ENCODE data around the gene NR6A1. TPM values are rescaled to one million over a fixed set of nuclear protein-coding genes. Genes with fewer than 3 reads are reported as not detected.

The NR6A1 gene
- total RNA-seq, 1 experiment from 2014 or later, result 97.7 TPM

DNA sequence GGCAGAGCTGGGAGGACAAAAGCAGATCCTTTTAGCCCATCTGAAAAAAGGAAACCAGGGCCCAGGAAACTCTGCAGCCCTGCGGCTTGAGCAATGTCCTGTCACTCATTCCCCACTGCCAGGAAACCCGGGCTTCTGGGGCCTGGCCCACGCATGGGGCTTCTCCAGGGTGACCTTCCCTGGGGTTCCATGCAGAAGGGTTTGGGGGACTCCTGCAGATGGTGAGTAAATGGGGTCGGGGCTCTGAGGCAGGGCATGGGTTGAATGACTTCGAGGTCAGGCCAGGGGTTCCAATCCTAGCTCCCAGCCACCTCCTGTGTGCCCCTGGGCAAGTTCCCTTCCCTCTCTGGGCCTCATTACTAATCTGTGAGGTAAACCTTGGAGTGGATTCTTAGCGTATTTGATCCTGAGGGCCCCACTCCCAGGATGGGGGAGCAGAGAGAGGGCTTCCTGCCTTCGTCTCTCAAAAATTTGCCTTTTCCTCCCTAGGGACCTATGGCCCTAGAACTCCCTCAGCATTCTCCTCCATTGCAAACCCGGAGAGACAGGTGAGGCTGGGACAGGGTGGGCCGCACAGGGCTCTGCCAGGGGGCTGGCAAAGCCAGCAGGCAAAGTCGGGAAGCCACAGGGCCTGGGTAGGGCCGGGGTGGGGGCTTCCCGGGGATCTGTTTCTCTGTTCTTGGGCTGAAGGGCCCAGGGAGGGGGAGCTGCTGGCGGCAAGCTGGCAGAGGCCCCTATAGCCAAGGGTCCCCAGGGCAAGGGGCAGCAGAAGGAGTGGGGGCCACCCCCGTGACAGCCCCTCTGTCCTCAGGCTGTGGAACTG lies 295.0 kb downstream of the NR6A1 start:
- Histone ChIP-seq H3K27me3 (ENCODE audit: control insufficient read depth, insufficient read depth, low read length) (peaks cover 35% of the 10 kb centered on the region), H3K4me3 (ENCODE audit: insufficient read depth, low read depth, low read length) (no peak overlapping the region), H3K36me3 (replicated peaks; ENCODE audit: control insufficient read depth, insufficient read depth, low read length) (no peaks in the 10 kb centered on the region)
- no peak for DNase-seq

DNA sequence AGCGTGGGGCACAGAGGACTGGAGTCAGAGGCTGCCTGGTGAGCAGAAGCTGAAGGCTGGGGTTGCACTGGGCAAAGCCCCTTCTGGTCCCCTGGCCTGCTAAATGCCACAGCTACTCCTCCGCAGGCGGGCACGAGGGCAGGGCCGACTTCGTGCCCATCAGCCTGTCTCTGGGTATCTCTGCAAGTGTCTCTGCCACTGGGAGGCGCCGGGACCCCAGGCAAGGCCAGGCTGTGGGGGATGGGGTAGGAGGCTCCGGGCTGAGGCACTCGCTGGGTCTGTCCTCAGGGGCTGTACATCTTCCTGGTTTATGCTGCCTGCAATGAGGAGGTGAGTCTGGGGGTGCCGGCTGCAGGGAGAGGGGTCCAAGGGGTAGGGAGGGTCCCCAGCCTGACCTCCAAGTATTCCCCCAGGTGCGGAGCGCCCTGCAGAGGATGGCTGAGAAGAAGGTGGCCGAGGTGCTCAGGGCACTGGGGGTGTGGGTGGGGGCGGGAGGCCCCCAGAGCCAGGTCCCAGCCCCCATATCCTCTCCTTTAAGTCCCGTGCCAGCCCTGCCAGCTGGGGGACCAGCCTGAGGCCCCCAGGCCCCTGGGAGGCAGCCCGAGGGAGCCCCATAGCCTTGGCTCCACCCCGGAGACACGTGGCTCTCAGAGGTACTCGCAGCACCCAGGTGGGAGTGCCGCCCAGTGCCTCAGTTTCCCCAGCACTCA lies 295.8 kb downstream of the NR6A1 start:
- Histone ChIP-seq H3K27me3 (ENCODE audit: control insufficient read depth, insufficient read depth, low read length) (peaks cover 35% of the 10 kb centered on the region), H3K4me3 (ENCODE audit: insufficient read depth, low read depth, low read length) (no peak overlapping the region), H3K36me3 (replicated peaks; ENCODE audit: control insufficient read depth, insufficient read depth, low read length) (no peaks in the 10 kb centered on the region)
- peak; percentile 91 for DNase-seq

GRCh38 chr9:124474151-124474550 lies 297.0 kb downstream of the NR6A1 start:
- no peaks in the 10 kb centered on the region for H3K36me3 ChIP-seq (replicated peaks; ENCODE audit: control insufficient read depth, insufficient read depth, low read length)
- H3K27me3 ChIP-seq (ENCODE audit: control insufficient read depth, insufficient read depth, low read length), result peaks cover 27% of the 10 kb centered on the region
- DNase-seq, result no peak
- no peak overlapping the region for H3K4me3 ChIP-seq (ENCODE audit: insufficient read depth, low read depth, low read length)

DNA sequence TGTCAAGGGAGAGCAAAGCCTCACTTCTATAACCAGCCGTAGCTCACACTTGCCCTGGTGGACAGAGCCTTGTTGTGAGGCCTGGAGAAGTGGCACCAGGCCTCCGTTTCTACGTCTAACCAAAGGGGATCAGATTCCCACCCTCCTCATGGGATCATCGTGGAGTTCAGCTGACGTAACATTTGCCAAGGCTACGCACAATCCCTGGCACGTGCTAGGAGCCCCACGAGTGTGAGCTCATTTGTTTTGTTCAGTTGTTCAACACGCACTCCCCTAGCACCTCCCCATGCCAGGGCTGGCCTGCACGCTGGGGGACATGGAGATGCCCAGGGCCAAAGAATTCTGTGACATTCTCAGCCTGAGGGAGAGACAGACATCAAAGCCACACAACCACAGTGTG lies 297.8 kb downstream of the NR6A1 start:
- no peaks in the 10 kb centered on the region for H3K36me3 ChIP-seq (replicated peaks; ENCODE audit: control insufficient read depth, insufficient read depth, low read length)
- no peak for DNase-seq
- H3K4me3 ChIP-seq (ENCODE audit: insufficient read depth, low read depth, low read length), result no peak overlapping the region
- peaks cover 19% of the 10 kb centered on the region for H3K27me3 ChIP-seq (ENCODE audit: control insufficient read depth, insufficient read depth, low read length)

- Histone ChIP-seq H3K4me3 (ENCODE audit: insufficient read depth, low read depth, low read length) (no peak overlapping the region), H3K27me3 (ENCODE audit: control insufficient read depth, insufficient read depth, low read length) (peaks cover 15% of the 10 kb centered on the region), H3K36me3 (replicated peaks; ENCODE audit: control insufficient read depth, insufficient read depth, low read length) (no peaks in the 10 kb centered on the region)
- no peak for DNase-seq
Observed at GRCh38 chr9:124472770-124473169, 298.3 kb downstream of the NR6A1 start.

GRCh38 chr9:124471761-124472160 lies 299.4 kb downstream of the NR6A1 start:
- no peak for DNase-seq

GRCh38 chr9:124470726-124471125 lies 300.4 kb downstream of the NR6A1 start:
- Histone ChIP-seq H3K4me3 (ENCODE audit: insufficient read depth, low read depth, low read length) (no peak overlapping the region), H3K27me3 (ENCODE audit: control insufficient read depth, insufficient read depth, low read length) (no peaks in the 10 kb centered on the region; the same call in 1 of the 2 replicates), H3K36me3 (replicated peaks; ENCODE audit: control insufficient read depth, insufficient read depth, low read length) (no peaks in the 10 kb centered on the region)
- DNase-seq, result no peak

More at GRCh38 chr9:124471761-124472160, 299.4 kb downstream of the NR6A1 start:
- Histone ChIP-seq H3K36me3 (replicated peaks; ENCODE audit: control insufficient read depth, insufficient read depth, low read length) (no peaks in the 10 kb centered on the region), H3K4me3 (ENCODE audit: insufficient read depth, low read depth, low read length) (no peak overlapping the region), H3K27me3 (ENCODE audit: control insufficient read depth, insufficient read depth, low read length) (peaks cover 6% of the 10 kb centered on the region)

GRCh38 chr9:124470306-124470705 lies 300.8 kb downstream of the NR6A1 start:
- Histone ChIP-seq H3K36me3 (replicated peaks; ENCODE audit: control insufficient read depth, insufficient read depth, low read length) (no peaks in the 10 kb centered on the region), H3K4me3 (ENCODE audit: insufficient read depth, low read depth, low read length) (no peak overlapping the region), H3K27me3 (ENCODE audit: control insufficient read depth, insufficient read depth, low read length) (no peaks in the 10 kb centered on the region)
- DNase-seq, result no peak

DNA sequence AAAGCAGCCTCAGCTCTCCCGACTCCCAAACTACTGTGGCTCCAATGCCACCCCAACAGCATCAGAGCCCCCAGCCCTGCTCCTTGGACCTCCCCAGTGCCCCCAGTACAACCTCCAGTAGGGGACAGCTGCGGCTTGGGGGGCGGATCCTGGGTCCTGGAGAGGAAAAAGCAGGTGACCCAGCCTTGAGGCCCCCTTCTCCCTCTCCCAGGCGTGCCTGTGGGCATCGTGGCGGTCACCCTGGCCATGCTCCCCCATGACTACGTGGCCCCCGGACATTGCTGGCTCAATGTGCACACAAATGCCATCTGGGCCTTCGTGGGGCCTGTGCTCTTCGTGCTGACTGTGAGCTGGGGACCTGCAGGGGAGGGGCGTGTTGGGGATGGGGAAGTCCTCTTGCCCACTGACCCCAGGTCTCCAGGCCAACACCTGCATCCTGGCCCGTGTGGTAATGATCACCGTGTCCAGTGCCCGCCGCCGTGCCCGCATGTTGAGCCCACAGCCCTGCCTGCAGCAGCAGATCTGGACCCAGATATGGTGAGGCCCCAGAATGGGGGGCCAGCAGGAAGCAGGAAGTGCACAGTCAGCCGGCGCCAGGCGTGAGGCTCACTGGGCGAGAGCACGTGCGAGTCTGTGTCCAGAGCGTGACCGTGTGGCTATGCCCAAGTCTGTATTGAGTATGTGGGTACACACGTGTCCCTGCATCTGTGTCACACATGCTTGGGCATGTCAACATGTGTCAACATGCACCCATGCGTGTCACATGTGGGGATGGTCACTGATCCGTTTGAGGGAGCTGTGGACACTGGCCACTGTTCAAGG lies 301.9 kb downstream of the NR6A1 start:
- H3K4me3 ChIP-seq (ENCODE audit: insufficient read depth, low read depth, low read length), result no peak overlapping the region
- H3K27me3 ChIP-seq (ENCODE audit: control insufficient read depth, insufficient read depth, low read length), result no peaks in the 10 kb centered on the region
- peak; percentile 45 for DNase-seq
- no peaks in the 10 kb centered on the region for H3K36me3 ChIP-seq (replicated peaks; ENCODE audit: control insufficient read depth, insufficient read depth, low read length)

GRCh38 chr9:124468061-124468740 lies 302.9 kb downstream of the NR6A1 start:
- peak; percentile 55 for DNase-seq
- no peaks in the 10 kb centered on the region for H3K27me3 ChIP-seq (ENCODE audit: control insufficient read depth, insufficient read depth, low read length)
- H3K4me3 ChIP-seq (ENCODE audit: insufficient read depth, low read depth, low read length), result no peak overlapping the region
- no peaks in the 10 kb centered on the region for H3K36me3 ChIP-seq (replicated peaks; ENCODE audit: control insufficient read depth, insufficient read depth, low read length)

DNA sequence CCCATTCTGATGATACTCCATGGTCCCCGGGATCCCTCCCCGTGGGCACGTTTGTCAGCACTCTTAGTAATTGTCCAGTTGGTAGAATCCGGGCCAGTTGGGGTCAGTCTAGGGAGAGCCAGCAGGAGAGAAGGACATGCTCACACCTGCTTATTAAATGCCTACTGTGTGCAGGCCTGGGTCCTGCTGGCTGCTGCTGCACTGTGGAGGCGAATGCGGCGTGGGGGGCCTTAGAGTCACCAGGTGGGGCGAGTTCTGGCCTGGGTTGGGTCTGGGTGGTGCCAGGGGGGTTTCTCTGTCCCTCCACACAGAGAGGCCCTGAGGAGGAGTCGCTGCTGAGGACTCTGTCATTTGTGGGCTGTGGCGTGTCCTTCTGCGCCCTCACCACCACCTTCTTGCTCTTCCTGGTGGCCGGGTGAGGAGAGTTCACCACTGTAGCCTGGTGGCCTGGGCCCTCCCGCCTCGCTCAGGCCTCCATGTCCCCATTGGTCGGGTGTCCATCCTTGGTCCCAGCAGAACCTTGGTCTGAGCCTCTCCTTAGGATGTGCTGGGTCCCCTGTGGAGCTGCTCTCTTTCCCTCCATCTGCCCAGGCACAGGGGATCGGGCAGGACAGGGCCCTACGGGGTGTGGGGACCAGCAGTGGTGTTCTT lies 303.6 kb downstream of the NR6A1 start:
- Histone ChIP-seq H3K27me3 (ENCODE audit: control insufficient read depth, insufficient read depth, low read length) (no peaks in the 10 kb centered on the region), H3K36me3 (replicated peaks; ENCODE audit: control insufficient read depth, insufficient read depth, low read length) (no peaks in the 10 kb centered on the region), H3K4me3 (ENCODE audit: insufficient read depth, low read depth, low read length) (no peak overlapping the region)
- peak; percentile 47 for DNase-seq

Data from H7 (cell line).